Measurements from ENCODE around the gene RNASET2. TPM values are rescaled to one million over a fixed set of nuclear protein-coding genes. Genes with fewer than 3 reads are reported as not detected.

Gene RNASET2
- total and polyA plus RNA-seq, 7 donors = 2.8 to 10.1 (median 3.9) TPM

- Histone ChIP-seq H3K4me1 (no peaks in the 10 kb centered on the region), H3K27me3 (ENCODE audit: insufficient read depth in 3 of 3, low read length in 2 of 3) (peaks cover 0 to 7% (median 4%) of the 10 kb centered on the region in 3 donors), H3K36me3 (ENCODE audit: insufficient read depth in 1 of 2, low read depth in 1 of 2) (no peaks in the 10 kb centered on the region), H3K27ac (no peak overlapping the region), H3K9me3 (no peaks in the 10 kb centered on the region), H3K4me3 (no peak overlapping the region)
- intact Hi-C loops (cut with DNase I) = no loop called here
- no peak for ATAC-seq
- WGBS, 3 donors = 75 to 82% (median 82%) methylated on average over 8 of the region's 8 CpGs
- TF ChIP-seq CTCF (IDR thresholded peaks at IDR 0.05) = no peak
- no peak for DNase-seq
Observed at GRCh38 chr6:166903027-166903426, 53.3 kb downstream of the RNASET2 start.

GRCh38 chr6:166902211-166902755 is 54.1 kb downstream of the RNASET2 start:
- Histone ChIP-seq H3K27me3 (ENCODE audit: insufficient read depth in 3 of 3, low read length in 2 of 3) (peaks cover 0 to 7% (median 4%) of the 10 kb centered on the region in 3 donors), H3K4me1 (no peaks in the 10 kb centered on the region), H3K4me3 (no peak overlapping the region), H3K27ac (no peak overlapping the region), H3K36me3 (ENCODE audit: insufficient read depth in 1 of 2, low read depth in 1 of 2) (no peaks in the 10 kb centered on the region), H3K9me3 (no peaks in the 10 kb centered on the region)
- DNase-seq = no peak
- ATAC-seq = no peak
- TF ChIP-seq CTCF (IDR thresholded peaks at IDR 0.05) = no peak
- intact Hi-C loops (cut with DNase I) = no loop called here
- 87 to 88% (median 87%) methylated on average over 33 of the region's 33 CpGs for WGBS, 3 donors

GRCh38 chr6:166901626-166902025 is 54.7 kb downstream of the RNASET2 start:
- Histone ChIP-seq H3K36me3 (ENCODE audit: insufficient read depth in 1 of 2, low read depth in 1 of 2) (no peaks in the 10 kb centered on the region), H3K27ac (no peak overlapping the region), H3K27me3 (ENCODE audit: insufficient read depth in 3 of 3, low read length in 2 of 3) (peaks cover 0 to 7% (median 4%) of the 10 kb centered on the region in 3 donors), H3K9me3 (no peaks in the 10 kb centered on the region), H3K4me1 (no peaks in the 10 kb centered on the region), H3K4me3 (no peak overlapping the region)
- ATAC-seq (no peak), DNase-seq (no peak)
- intact Hi-C loops (cut with DNase I) = no loop called here
- 95 to 97% (median 96%) methylated on average over 45 of the region's 45 CpGs for WGBS, 3 donors
- no peak for TF ChIP-seq CTCF (IDR thresholded peaks at IDR 0.05)

- ATAC-seq = no peak
Observed at GRCh38 chr6:166900956-166901607, 55.3 kb downstream of the RNASET2 start.

More at GRCh38 chr6:166900956-166901607, 55.3 kb downstream of the RNASET2 start:
- WGBS, 3 donors = 94 to 95% (median 94%) methylated on average over 53 of the region's 53 CpGs
- Histone ChIP-seq H3K4me3 (no peak overlapping the region), H3K36me3 (ENCODE audit: insufficient read depth in 1 of 2, low read depth in 1 of 2) (no peaks in the 10 kb centered on the region), H3K27ac (no peak overlapping the region), H3K4me1 (no peaks in the 10 kb centered on the region), H3K27me3 (ENCODE audit: insufficient read depth in 3 of 3, low read length in 2 of 3) (peaks cover 0 to 7% (median 4%) of the 10 kb centered on the region in 3 donors), H3K9me3 (no peaks in the 10 kb centered on the region)
- intact Hi-C loops (cut with DNase I) = no loop called here
- TF ChIP-seq CTCF (IDR thresholded peaks at IDR 0.05) = no peak
- DNase-seq = no peak

Measured in psoas muscle (tissue), 8 donors.